ENCODE measurements around the gene MPHOSPH8.
"Not testable (repeated sequence)": the region's sequence is repeated elsewhere in the genome, so short reads cannot be mapped to it uniquely, and the experiment has no call there.

MPHOSPH8 gene

GRCh38 chr13:19681517-19681916, 48.1 kb downstream of the MPHOSPH8 start:
- H3K9me3 Mint-ChIP-seq: no peaks in the 10 kb centered on the region
- CTCF ChIA-PET: interaction anchor here (0.5 kb wide), 1 partner anchor 548 kb away, joined by 3 read pairs; no protein-coding TSS in a partner anchor
- H3K4me1 Mint-ChIP-seq: peaks cover 14% of the 10 kb centered on the region
- DNase-seq: no peak
- no peaks in the 10 kb centered on the region for H3K27me3 Mint-ChIP-seq
- peaks cover 15% of the 10 kb centered on the region for H3K36me3 Mint-ChIP-seq
- H3K4me3 Mint-ChIP-seq: no peak overlapping the region
- peak overlapping the region; percentile 53 for H3K27ac Mint-ChIP-seq

- Mint-ChIP-seq H3K4me3 (no peak overlapping the region), H3K9me3 (no peaks in the 10 kb centered on the region), H3K4me1 (peaks cover 14% of the 10 kb centered on the region), H3K27me3 (no peaks in the 10 kb centered on the region), H3K36me3 (peaks cover 8% of the 10 kb centered on the region), H3K27ac (no peak overlapping the region)
- CTCF ChIA-PET: no interaction called here
- no peak for DNase-seq
Measured at GRCh38 chr13:19685034-19685433, 51.6 kb downstream of the MPHOSPH8 start.

GRCh38 chr13:19685437-19685836, 52.0 kb downstream of the MPHOSPH8 start:
- CTCF ChIA-PET: no interaction called here
- Mint-ChIP-seq H3K36me3 (peaks cover 10% of the 10 kb centered on the region), H3K4me3 (no peak overlapping the region), H3K27ac (no peak overlapping the region), H3K9me3 (no peaks in the 10 kb centered on the region), H3K27me3 (no peaks in the 10 kb centered on the region), H3K4me1 (peaks cover 14% of the 10 kb centered on the region)
- DNase-seq: no peak

- H3K9me3 Mint-ChIP-seq, DNase-seq, H3K4me1 Mint-ChIP-seq, H3K27ac Mint-ChIP-seq, H3K27me3 Mint-ChIP-seq, H3K4me3 Mint-ChIP-seq: not testable (repeated sequence)
- peaks cover 31% of the 10 kb centered on the region for H3K36me3 Mint-ChIP-seq
- CTCF ChIA-PET: interaction anchor here (0.6 kb wide), 1 partner anchor 12 kb away, joined by 5 read pairs; no protein-coding TSS in a partner anchor
Measured at GRCh38 chr13:19691447-19691846, 58.0 kb downstream of the MPHOSPH8 start.

- no peak overlapping the region for H3K4me3 Mint-ChIP-seq
- H3K36me3 Mint-ChIP-seq: peaks cover 39% of the 10 kb centered on the region
- H3K27ac Mint-ChIP-seq: no peak overlapping the region
- no peaks in the 10 kb centered on the region for H3K4me1 Mint-ChIP-seq
- CTCF ChIA-PET: no interaction called here
- H3K9me3 Mint-ChIP-seq: no peaks in the 10 kb centered on the region
- no peaks in the 10 kb centered on the region for H3K27me3 Mint-ChIP-seq
- no peak for DNase-seq
Measured at GRCh38 chr13:19695428-19695827, 62.0 kb downstream of the MPHOSPH8 start.

GRCh38 chr13:19695829-19696228, 62.4 kb downstream of the MPHOSPH8 start:
- Mint-ChIP-seq H3K4me3 (no peak overlapping the region), H3K4me1 (no peaks in the 10 kb centered on the region), H3K27ac (no peak overlapping the region), H3K27me3 (no peaks in the 10 kb centered on the region), H3K9me3 (no peaks in the 10 kb centered on the region), H3K36me3 (peaks cover 36% of the 10 kb centered on the region)
- CTCF ChIA-PET: no interaction called here
- DNase-seq: no peak

GRCh38 chr13:19700963-19701362, 67.5 kb downstream of the MPHOSPH8 start:
- H3K27ac Mint-ChIP-seq, H3K4me3 Mint-ChIP-seq, CTCF ChIA-PET, H3K27me3 Mint-ChIP-seq, H3K4me1 Mint-ChIP-seq, H3K9me3 Mint-ChIP-seq, DNase-seq: not testable (repeated sequence)
- peaks cover 16% of the 10 kb centered on the region for H3K36me3 Mint-ChIP-seq

GRCh38 chr13:19701619-19702018, 68.2 kb downstream of the MPHOSPH8 start:
- H3K9me3 Mint-ChIP-seq, H3K27me3 Mint-ChIP-seq, CTCF ChIA-PET, DNase-seq, H3K4me1 Mint-ChIP-seq, H3K4me3 Mint-ChIP-seq, H3K27ac Mint-ChIP-seq: not testable (repeated sequence)
- H3K36me3 Mint-ChIP-seq: peaks cover 17% of the 10 kb centered on the region

- H3K4me1 Mint-ChIP-seq, H3K27ac Mint-ChIP-seq, H3K4me3 Mint-ChIP-seq, H3K27me3 Mint-ChIP-seq, DNase-seq, CTCF ChIA-PET, H3K9me3 Mint-ChIP-seq: not testable (repeated sequence)
- peaks cover 15% of the 10 kb centered on the region for H3K36me3 Mint-ChIP-seq
Measured at GRCh38 chr13:19704256-19704655, 70.8 kb downstream of the MPHOSPH8 start.

GRCh38 chr13:19709039-19709438, 75.6 kb downstream of the MPHOSPH8 start:
- CTCF ChIA-PET, H3K27ac Mint-ChIP-seq, H3K9me3 Mint-ChIP-seq, DNase-seq, H3K27me3 Mint-ChIP-seq, H3K36me3 Mint-ChIP-seq, H3K4me1 Mint-ChIP-seq, H3K4me3 Mint-ChIP-seq: not testable (repeated sequence)

- H3K27ac Mint-ChIP-seq, CTCF ChIA-PET, H3K4me1 Mint-ChIP-seq, H3K4me3 Mint-ChIP-seq, DNase-seq, H3K27me3 Mint-ChIP-seq, H3K9me3 Mint-ChIP-seq: not testable (repeated sequence)
- H3K36me3 Mint-ChIP-seq: peaks cover 13% of the 10 kb centered on the region
Measured at GRCh38 chr13:19709782-19710181, 76.3 kb downstream of the MPHOSPH8 start.

- CTCF ChIA-PET: no interaction called here
- H3K9me3 Mint-ChIP-seq: no peaks in the 10 kb centered on the region
- peaks cover 19% of the 10 kb centered on the region for H3K36me3 Mint-ChIP-seq
- no peaks in the 10 kb centered on the region for H3K27me3 Mint-ChIP-seq
- no peak overlapping the region for H3K4me3 Mint-ChIP-seq
- DNase-seq: no peak
- peaks cover 7% of the 10 kb centered on the region for H3K4me1 Mint-ChIP-seq
- H3K27ac Mint-ChIP-seq: peak overlapping the region; percentile 28
Measured at GRCh38 chr13:19713186-19713965, 79.9 kb downstream of the MPHOSPH8 start.

- no peaks in the 10 kb centered on the region for H3K4me1 Mint-ChIP-seq
- CTCF ChIA-PET: no interaction called here
- no peaks in the 10 kb centered on the region for H3K9me3 Mint-ChIP-seq
- no peak overlapping the region for H3K4me3 Mint-ChIP-seq
- H3K27me3 Mint-ChIP-seq: no peaks in the 10 kb centered on the region
- DNase-seq: no peak
- H3K27ac Mint-ChIP-seq: no peak overlapping the region
- H3K36me3 Mint-ChIP-seq: peaks cover 22% of the 10 kb centered on the region
Measured at GRCh38 chr13:19720039-19720438, 86.6 kb downstream of the MPHOSPH8 start.
